ENCODE results near the gene DFFB.
"Not testable (repeated sequence)": the region's sequence is repeated elsewhere in the genome, so short reads cannot be mapped to it uniquely, and the experiment has no call there.

DFFB gene, protein sequence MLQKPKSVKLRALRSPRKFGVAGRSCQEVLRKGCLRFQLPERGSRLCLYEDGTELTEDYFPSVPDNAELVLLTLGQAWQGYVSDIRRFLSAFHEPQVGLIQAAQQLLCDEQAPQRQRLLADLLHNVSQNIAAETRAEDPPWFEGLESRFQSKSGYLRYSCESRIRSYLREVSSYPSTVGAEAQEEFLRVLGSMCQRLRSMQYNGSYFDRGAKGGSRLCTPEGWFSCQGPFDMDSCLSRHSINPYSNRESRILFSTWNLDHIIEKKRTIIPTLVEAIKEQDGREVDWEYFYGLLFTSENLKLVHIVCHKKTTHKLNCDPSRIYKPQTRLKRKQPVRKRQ

DNA sequence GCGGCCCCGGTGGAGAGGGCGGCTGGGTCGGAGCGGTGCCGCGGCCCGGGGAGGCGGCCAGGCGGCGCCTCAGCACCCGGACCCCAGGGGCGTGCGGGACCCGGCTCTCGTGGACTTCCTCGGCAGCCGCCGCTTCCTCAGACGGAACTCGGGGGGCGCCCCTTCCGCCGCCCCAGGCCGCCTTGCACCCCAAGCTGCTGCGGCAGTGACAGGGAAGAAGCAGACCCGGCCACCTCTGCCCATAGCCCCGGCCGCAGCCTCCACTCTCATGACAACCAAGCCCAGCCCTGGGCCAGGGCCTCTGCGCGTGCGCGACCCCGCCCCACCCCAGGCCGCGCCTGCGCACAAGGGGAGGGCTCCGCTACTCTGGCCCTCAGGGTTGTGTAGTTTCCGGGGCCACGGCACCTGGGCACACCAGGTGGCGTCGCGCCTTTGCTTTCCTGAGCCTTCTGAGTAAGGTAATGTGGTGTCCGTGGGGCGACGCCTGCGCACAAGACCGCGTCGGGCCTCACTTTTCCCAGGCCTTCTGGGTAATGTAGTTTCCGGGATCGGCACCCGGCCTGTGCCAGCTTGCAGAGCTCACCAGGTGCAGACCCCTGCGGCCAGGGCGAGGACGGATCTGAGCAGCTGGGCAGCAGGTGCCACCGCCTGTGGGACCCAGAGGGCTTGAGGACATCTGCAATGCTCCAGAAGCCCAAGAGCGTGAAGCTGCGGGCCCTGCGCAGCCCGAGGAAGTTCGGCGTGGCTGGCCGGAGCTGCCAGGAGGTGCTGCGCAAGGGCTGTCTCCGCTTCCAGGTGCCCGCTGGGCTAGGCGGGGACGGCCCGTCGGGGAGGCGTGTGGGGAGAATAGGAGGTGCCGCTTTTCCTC is at the start of gene DFFB, which contains the start of gene CEP104:
Gene DFFB (plus strand): TSS at position 554 of the 868 bp plus-strand sequence. CDS start 128 bp downstream, at position 682.
Gene CEP104 (minus strand): TSS at position 289 of the 868 bp plus-strand sequence. CDS start 4,804 bp downstream, outside the sequence.
- peak; percentile 90 to 91 for DNase-seq

DNA sequence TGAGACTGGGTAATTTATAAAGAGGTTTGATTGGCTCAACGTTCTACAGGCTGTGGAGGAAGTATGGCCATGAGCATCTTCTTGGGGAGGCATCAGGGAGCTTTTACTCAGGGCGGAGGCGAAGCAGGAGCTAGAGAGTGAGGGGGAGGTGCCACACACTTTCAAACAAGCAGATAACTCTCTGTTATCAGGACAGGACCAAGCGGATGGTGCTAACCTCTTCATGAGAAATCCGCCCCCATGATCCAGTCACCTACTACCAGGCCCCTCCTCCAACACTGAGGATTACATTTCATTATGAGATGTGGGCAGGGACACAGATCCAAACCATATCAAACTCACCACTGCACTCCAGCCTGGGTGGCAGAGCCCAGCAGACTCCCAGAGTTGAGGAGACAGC is 49.5 kb upstream of the DFFB start:
- DNase-seq: no peak

DNA sequence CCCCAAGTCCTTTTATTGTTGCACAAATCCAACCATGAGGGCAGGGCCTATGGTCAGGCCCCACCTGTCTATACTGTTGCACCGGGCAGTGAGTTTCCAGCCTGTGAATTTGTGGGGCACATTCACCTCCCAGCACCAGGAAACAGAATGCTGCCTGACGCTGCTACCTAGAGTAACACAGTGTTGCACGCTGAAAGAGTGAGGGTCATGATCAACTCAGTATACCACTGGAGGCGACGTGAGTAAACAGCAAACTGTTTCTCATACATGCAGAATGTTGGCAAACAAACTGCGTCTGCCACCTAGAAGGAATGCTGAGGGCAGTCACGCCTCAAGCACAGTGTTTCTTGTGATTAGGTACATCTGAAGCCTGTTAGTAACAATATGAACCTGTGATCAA is 47.6 kb upstream of the DFFB start:
- no peak for DNase-seq

DNA sequence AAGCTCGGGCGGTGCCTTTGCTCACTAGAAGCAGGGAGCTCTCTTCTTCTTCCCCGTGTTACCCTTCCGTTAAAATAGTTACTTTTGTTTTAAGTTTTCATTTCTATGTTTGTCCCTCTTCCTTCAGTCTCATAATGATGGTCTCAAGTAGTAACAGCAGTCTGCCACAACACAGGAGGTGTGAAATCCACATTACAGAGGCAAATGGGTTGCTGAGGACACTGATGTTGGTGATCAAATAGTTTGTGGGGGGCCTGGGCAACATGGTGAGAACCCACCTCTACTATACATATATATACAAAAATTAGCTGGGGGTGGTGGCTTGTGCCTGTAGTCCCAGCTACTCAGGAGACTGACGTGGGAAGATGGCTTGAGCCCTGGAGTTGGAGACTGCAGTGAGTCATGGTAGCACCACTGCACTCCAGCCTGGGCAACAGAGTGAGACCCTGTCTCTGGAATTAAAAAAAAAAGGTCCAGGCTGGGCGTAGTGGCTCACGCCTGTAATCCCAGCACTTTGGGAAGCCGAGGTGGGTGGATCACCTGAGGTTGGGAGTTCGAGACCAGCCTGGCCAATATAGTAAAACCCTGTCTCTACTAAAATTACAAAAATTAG is 47.0 kb upstream of the DFFB start:
- not testable (repeated sequence) for DNase-seq

DNA sequence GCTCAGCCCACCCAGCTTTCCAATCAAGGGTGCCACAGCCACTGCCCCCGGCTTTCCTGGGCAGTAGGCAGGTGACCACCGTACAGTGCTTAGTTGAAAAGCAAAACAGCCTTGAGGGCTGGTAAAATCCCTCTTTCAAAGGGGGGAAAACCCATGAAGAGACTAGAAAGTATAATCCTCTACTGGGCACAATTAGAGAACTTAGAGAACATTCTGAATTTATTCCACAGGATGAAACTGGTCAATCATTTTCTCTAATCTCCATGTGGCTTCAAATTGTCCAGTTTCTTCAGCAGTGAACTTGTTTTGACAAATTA is 45.7 kb upstream of the DFFB start:
- DNase-seq: no peak

DNA sequence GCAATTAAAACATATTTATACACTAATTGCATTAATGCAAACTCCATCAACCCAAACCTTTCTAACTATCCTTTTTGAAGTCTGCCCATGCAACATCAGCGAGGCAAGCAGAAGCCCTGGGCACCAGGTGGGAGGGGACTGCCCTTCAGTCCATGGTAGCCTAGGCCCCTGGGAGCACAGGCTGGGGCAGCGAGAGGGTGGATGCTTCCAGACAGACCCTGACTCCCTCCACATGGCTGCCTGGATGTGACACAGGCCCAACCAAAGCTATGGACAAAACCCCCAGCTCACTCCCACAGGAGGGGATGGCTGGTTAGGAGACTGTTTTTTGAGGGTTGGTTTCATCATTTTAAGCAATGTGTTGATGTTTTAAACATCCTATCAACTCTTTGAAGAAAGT is 43.2 kb upstream of the DFFB start:
- DNase-seq: no peak

DNA sequence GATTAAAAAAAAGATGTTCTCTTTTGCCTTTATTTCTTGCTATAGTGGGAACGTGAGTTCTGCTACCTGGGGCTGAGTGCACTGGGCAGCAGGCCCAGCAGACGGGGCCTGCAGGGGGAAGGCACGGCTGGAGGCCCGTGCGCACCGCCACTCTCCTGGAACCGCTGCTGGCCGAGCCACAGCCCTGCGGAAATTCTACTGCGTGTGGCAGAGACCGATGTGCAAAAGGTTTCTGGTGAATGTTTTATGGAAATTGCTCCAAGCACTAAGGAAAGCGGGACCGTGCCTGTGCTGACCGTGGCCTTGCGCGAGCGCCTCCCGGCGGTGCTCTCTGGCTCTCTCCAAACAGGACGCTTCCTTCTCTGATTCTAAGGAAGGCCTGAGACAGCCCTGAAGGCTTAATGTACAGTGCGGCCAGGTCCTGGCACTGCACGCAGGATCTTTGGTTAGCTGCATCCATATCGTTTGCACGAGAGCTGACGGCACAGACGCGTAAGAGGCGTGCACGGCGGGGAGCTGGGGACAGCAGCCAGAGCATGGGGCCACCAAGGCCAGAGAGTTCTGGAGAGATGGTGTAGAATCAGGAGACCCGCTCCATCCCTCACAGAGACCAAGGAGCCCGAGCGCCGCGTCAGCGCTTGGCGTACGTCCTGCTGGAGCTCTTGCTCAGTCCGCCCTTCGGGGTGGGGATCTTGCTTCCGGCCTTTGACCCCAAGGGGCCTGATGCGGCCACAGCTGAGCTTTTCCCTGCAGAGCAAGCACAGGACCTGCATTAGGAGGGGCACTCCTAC is 42.3 kb upstream of the DFFB start:
- no peak for DNase-seq

DNA sequence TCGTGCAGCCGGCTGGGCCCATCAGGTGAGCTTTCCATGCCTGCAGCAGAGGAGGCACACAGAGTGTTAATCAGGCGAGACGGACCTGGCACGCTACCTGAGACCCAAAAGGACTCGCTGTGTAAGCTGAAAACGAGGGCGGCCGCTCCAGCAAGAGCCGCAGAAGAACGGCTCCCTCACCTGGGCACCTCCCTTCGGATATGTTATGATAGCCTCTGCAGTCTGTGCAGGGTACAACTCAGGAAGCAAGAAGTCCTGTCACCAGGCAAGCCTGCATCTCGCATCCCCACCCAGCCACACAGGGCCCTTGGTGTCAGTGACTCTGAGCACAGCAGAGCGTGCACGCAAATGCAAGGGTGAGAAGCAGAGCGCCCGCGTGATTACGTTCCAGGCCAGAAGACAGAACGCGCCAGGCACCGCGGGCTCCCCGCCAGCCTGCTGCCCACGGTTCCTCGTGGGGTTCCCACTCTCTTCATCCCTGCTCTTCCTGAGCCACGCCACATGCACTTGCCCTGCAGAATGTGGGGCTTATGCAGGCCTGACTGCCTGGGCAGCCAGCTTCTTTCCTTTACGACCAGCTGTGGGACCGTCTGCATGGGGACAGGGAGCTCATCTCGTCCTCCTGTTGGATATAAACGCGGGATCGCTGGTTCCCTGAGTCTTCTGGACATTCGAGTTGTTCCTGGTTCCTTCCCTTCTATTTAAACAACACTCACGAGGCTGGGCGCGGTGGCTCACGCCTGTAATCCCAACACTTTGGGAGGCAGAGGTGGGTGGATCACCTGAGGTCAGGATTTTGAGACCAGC is 40.7 kb upstream of the DFFB start:
- DNase-seq: no peak

DNA sequence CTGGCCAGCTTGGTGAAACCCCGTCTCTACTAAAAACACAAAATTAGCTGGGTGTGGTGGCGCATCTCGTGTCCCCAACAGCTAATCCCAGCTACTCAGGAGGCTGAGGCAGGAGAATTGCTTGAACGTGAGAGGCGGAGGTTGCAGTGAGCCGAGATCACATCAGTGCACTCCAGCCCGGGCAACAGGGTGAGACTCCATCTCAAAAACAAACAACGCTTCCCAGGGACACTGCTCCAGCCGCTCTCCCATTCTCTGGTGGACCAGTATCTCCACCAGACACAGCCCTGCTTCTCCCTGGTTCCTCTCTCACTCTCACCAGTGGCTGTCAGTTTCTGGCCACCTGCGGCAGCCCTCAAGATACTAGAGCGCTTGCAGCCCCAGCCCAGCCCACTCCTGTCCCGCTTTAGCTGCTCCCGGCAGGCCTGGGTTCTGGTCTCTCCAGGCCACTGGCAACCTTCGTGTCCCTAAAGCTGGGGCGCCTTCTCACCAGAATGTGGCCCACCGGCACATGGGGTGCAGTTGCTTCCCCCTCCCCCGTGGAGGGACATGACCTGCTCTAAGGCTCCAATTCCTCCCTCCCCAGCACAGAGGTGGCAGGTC is 40.0 kb upstream of the DFFB start:
- no peak for DNase-seq

DNA sequence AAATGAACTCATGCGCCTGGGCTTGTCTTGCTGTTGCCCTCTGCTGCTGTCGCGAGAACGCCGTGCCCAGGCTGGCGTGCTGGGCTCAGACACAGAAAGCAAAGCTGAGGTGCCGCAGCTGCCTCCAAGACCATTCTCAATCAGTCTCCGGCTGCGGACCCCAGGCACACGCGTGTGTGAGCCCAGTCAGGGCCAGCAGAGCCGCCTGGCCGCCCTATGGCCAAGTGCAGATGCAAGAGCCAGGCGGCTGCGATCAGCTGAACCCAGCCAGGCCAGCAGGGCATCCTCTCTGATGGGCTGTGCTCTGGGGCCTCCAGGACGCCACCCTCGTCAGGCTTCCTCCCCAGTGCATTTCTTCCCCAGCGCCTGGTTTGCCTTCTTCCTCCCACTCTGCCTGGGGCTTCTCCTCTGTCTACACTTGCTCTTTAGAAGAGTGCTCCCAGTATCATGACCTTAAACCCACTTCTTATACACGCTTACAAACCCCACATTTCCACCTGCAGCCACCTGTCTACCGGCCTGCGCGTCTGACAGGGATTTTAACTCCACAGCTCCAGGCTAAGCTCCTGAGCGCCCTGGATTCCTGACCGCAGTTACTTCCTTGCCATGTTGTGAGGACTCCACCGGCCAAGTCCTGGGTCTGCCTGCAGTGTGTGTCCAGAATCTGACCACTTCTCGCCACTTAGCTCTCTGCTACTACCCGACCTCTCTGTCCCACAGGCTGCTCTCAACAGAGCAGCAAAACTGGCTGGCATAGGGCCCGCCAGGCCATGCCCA is 39.3 kb upstream of the DFFB start:
- DNase-seq: no peak

DNA sequence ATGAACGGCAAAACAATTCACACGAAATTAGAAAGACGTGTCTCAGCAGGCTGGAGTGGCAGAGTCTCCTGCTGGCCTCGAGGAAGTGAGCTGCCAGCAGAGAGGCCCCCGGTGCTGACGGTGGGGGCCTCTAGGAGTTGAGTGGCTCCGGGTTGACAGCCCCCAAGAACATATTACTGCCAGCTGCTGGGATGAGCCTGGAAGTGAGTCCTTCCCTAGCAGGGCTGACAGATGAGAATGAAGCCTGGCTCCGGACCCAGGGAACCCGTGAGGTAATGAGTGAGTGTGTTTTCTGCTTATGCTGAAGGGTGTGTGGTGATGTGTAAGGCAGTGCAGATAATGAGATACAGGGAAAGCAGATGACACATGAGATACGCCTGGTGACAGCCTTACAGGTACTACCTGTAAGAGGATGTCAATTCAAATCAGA is 37.5 kb upstream of the DFFB start:
- DNase-seq: no peak

DNA sequence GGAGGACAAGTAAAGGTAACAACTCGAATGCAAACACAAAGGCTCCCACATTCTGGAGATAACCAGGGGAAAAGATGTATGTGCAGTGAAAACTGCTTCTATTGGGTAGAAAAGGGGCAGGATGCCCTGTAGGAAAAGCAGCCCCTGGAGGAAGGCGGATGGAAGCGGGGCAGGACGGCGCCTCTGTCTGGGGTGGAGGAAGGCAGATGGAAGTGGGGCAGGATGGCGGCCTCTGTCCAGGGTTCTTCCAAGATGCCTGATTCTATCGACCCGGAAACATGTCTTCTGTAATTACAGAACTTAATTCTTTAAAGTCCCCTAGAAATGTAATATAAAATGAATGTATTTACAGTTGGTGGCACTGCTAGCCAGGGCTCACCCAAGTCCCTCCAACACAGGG is 37.0 kb upstream of the DFFB start:
- DNase-seq: no peak

DNA sequence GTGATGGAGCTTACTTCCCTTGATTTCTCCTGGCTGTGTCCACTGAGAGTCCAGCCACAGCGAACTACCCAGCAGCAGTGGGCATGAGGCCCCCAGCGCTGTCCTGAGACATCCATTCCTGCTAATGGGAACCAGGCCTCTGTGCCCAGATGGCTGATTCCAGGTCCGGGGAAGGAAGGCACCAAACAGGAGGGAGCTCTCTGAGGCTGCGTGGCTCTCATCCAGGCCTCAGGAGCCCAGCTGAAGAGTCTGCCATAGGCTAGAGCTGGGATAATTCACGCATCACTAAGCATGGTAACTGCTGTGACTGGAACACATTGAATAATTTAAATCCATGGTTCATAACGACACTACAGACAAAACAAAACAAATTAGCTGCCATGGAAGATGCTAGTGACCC is 36.3 kb upstream of the DFFB start:
- no peak for DNase-seq

DNA sequence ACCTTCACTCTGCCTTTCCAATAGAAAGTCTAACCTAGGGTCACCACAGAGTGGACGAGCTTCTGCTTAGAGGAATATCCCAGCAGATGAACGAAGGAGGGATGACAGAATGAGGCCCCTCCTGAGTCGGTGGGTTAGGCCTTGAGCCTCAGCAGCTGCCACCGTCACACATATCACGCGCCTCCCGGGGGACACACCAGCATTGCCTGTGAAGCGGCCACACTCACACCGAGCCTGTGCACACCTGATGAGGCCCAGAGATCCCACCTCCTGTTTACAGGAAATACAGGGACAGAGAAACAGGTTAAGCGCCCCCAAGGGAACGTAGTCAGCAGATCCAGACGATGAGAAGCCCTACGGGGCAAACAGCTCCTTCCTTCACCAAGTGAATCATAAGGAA is 35.8 kb upstream of the DFFB start:
- DNase-seq: no peak

DNA sequence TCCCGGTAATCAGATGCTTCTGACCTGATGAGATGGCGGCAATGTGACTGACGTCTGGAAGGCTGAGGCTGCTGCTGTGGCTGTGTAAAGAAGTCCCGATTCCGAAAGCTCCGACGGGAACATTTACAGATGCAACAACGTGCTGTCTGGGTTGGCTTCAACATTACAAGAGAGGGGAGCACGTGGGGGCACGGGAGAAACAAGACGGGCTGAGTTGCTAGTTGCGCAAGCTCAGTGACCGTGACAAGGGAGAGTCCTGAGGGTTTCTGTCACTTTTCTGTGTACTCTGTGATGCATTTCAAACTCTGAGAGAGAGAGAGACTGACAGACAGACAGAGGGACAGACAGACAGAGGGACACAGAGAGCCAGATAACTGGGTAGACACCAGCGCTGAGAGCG is 35.4 kb upstream of the DFFB start:
- DNase-seq: no peak

DNA sequence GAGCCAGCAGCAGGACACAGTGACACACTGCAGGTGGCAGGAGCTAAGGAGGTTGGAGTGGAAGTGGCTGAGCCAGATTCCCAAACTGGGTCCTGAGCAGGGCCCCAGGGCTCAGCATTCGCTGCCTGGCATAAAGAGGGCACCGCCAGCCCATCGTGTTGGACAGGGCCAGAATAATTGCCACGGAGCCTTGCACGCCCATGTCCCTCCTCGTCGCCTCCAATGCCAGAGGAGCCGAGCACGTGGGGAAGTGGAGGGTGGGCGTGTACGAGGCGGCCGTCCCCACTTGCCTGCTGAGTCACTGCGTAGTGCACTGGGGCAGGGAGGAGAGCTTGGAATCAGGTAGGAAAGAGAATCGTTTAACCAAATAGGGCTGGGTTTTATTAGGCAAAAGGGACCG is 34.9 kb upstream of the DFFB start:
- DNase-seq: no peak

DNA sequence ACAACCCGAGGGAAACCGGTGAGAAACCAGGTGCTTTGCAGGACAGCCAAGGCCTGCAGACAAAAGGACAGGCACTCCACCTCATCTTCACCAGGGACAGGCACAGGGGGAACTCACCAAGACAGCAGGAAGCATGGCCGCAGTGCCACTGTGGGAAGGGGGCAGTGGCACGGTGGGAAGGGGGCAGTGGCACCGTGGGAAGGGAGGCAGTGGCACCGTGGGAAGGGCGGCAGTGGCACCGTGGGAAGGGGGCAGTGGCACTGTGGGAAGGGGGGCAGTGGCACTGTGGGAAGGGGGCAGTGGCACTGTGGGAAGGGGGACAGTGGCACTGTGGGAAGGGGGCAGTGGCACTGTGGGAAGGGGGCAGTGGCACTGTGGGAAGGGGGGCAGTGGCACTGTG is 32.6 kb upstream of the DFFB start:
- no peak for DNase-seq

DNA sequence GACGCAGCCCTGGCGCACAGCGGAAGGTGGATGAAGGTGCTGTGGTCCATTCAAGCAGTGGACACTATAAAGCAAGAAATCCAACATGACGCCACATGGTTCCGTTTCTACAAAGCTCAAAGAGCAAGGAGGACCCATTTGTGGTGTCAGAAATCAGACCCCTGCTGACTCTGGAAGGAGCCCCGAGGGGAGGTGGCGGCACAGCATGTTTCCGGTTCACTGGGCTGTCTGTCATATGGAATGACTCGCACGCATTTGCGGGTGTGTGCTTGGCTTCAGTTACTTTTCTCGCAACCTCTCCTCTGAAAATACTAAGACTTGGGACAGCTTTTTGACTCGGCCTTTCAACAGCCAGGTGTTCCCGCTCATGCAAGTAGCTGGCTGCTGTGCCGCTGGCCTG is 31.9 kb upstream of the DFFB start:
- DNase-seq: no peak

DNA sequence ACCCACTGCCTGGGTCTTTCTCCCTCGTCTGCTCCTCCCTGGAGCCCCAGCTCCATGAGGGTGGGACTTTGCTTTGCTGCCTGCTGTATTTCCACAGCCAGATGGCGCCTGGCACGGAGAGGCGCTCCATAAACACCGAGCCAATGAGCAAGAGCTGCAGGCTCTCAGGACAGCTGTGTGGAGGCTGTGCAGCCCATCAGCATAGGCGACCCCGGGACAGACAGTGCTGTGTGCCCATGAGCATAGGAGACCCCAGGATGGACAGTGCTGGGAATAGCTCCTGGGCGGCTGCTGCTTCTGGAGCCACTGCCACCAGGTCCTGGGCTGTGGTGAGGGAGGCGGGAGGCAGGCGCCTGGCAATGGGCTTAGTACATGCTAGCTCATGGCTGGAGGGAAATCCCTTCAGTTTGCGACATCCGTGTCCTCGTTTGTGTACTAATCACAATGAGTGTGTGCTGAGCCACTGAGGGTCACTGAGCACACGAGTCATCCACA is 29.4 kb upstream of the DFFB start:
- no peak for DNase-seq

DNA sequence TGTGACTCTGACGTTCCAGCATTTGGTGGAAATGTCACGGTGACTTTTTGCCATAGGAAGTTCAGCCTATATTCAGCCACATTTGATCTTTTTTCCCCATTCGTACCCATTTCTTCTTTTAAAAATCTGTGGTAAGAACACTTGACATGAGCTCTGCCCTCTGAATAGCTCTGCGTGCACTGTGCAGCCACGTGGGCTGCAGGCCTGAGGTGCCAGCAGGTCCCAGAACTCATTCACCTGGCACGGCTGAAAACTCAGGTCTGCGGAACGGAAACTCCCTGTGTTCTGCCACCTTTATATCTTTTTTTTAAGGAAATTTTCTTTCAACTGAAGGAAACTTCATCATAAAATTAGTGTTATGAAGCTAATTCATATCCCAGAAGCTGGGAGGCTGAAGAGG is 28.9 kb upstream of the DFFB start:
- DNase-seq: no peak

DNA sequence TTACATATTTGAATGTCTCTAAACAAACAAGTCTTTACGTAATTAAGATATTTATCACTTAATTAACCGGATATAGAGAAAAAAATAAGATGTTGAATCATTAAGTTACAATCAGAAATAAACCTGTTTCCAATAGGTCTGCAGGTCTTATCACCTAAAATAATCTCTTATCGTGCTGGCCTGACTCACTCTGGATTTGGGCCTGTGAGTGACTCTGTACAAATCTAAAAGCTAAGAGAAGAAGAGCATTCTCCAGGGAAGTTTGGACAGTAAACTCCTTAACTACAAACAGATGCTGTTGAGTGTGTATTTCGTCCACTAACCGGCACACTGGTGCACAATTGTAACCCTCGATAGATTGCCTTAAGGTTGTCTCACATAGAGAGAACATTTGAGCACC is 25.6 kb upstream of the DFFB start:
- DNase-seq: no peak
